ENCODE data around the gene SETD1B.

The SETD1B gene

GRCh38 chr12:121802843-121803698 is 738 bp upstream of the SETD1B start:
- under 1% methylated on average over 53 of the region's 65 CpGs for WGBS (ENCODE audit: insufficient coverage)

GRCh38 chr12:121804417-121805111 is 755 bp downstream of the SETD1B start:
- Histone ChIP-seq H3K4me3 (ENCODE audit: control insufficient read depth in 1 of 7, extremely low read depth in 1 of 7, insufficient read depth in 4 of 7, low read depth in 2 of 7, low read length in 6 of 7) (peak overlapping the region; percentile 57 to 92 (median 82)), H3K9me3 (ENCODE audit: control extremely low read depth in 1 of 5, control insufficient read depth in 4 of 5, insufficient read depth in 2 of 5, low read depth in 1 of 5, low read length in 4 of 5) (no peaks in the 10 kb centered on the region), H3K36me3 (ENCODE audit: control insufficient read depth in 4 of 4, insufficient read depth in 4 of 4, low read length in 3 of 4) (peaks cover 6 to 34% (median 21%) of the 10 kb centered on the region in 4 experiments), H3K27ac (ENCODE audit: insufficient read depth in 1 of 2, low read depth in 1 of 2, low read length in 2 of 2, poor library complexity in 1 of 2, severe bottlenecking in 2 of 2) (peak overlapping the region; percentile 46 to 83), H3K4me1 (ENCODE audit: control extremely low read depth in 1 of 4, control insufficient read depth in 4 of 4, insufficient read depth in 4 of 4, low read length in 3 of 4) (peaks cover 10 to 55% (median 35%) of the 10 kb centered on the region in 4 experiments), H3K27me3 (replicated peaks in 2 of 5; ENCODE audit: control insufficient read depth in 4 of 5, insufficient read depth in 5 of 5, low read length in 4 of 5) (no peaks in the 10 kb centered on the region)
- ChIA-PET CTCF (interaction anchor here (1.0 to 12.9 kb wide), 4 partner anchors 8 to 111 kb away, joined by 3 to 462 read pairs (median 3); partner anchors contain the start of gene RHOF), POLR2A (interaction anchor here (0.6 to 1.3 kb wide), 3 partner anchors 9 to 17 kb away, joined by 3 to 7 read pairs (median 3); partner anchors contain the start of gene RHOF)
- DNase-seq = peak; percentile 58 to 83 (median 77)
- WGBS (ENCODE audit: insufficient coverage) = under 1% methylated on average over 34 of the region's 63 CpGs

More at GRCh38 chr12:121802843-121803698, 738 bp upstream of the SETD1B start:
- Histone ChIP-seq H3K4me1 (ENCODE audit: control extremely low read depth in 1 of 4, control insufficient read depth in 4 of 4, insufficient read depth in 4 of 4, low read length in 3 of 4) (peaks cover 18 to 69% (median 49%) of the 10 kb centered on the region in 4 experiments), H3K27ac (ENCODE audit: insufficient read depth in 1 of 2, low read depth in 1 of 2, low read length in 2 of 2, poor library complexity in 1 of 2, severe bottlenecking in 2 of 2) (peak overlapping the region; percentile 96 to 98), H3K9me3 (ENCODE audit: control extremely low read depth in 1 of 5, control insufficient read depth in 4 of 5, insufficient read depth in 2 of 5, low read depth in 1 of 5, low read length in 4 of 5) (no peaks in the 10 kb centered on the region), H3K4me3 (ENCODE audit: control insufficient read depth in 1 of 7, extremely low read depth in 1 of 7, insufficient read depth in 4 of 7, low read depth in 2 of 7, low read length in 6 of 7) (peak overlapping the region; percentile 54 to 97 (median 89)), H3K27me3 (replicated peaks in 2 of 5; ENCODE audit: control insufficient read depth in 4 of 5, insufficient read depth in 5 of 5, low read length in 4 of 5) (no peaks in the 10 kb centered on the region), H3K36me3 (ENCODE audit: control insufficient read depth in 4 of 4, insufficient read depth in 4 of 4, low read length in 3 of 4) (peaks cover 4 to 34% (median 12%) of the 10 kb centered on the region in 4 experiments)
- POLR2A ChIA-PET = interaction anchor here (0.6 to 3.6 kb wide), 9 partner anchors 8 to 1348 kb away, joined by 3 to 24 read pairs (median 3); no protein-coding TSS in a partner anchor
- peak; percentile 93 to 97 (median 96) for DNase-seq
- CTCF ChIA-PET = interaction anchor here (1.0 to 12.9 kb wide), 4 partner anchors 5 to 28 kb away, joined by 3 to 462 read pairs (median 235); partner anchors contain the start of genes RHOF and SETD1B

GRCh38 chr12:121805171-121806008 is 1.6 kb downstream of the SETD1B start:
- H3K9me3 ChIP-seq (ENCODE audit: control extremely low read depth in 1 of 5, control insufficient read depth in 4 of 5, insufficient read depth in 2 of 5, low read depth in 1 of 5, low read length in 4 of 5) = no peaks in the 10 kb centered on the region
- CTCF ChIA-PET = interaction anchor here (1.0 to 12.9 kb wide), 5 partner anchors 8 to 112 kb away, joined by 3 to 462 read pairs (median 3); partner anchors contain the start of gene RHOF
- peak overlapping the region in 1 of 2 experiments; percentile 83 for H3K27ac ChIP-seq (ENCODE audit: insufficient read depth in 1 of 2, low read depth in 1 of 2, low read length in 2 of 2, poor library complexity in 1 of 2, severe bottlenecking in 2 of 2)
- peaks cover 6 to 42% (median 26%) of the 10 kb centered on the region in 4 experiments for H3K36me3 ChIP-seq (ENCODE audit: control insufficient read depth in 4 of 4, insufficient read depth in 4 of 4, low read length in 3 of 4)
- no peaks in the 10 kb centered on the region for H3K27me3 ChIP-seq (replicated peaks in 2 of 5; ENCODE audit: control insufficient read depth in 4 of 5, insufficient read depth in 5 of 5, low read length in 4 of 5)
- H3K4me1 ChIP-seq (ENCODE audit: control extremely low read depth in 1 of 4, control insufficient read depth in 4 of 4, insufficient read depth in 4 of 4, low read length in 3 of 4) = peaks cover 10 to 53% (median 36%) of the 10 kb centered on the region in 4 experiments
- POLR2A ChIA-PET = interaction anchor here (0.6 to 1.3 kb wide), 3 partner anchors 10 to 17 kb away, joined by 3 to 7 read pairs (median 3); partner anchors contain the start of gene RHOF
- peak in 1 of 3 donors; percentile 52 for DNase-seq
- H3K4me3 ChIP-seq (ENCODE audit: control insufficient read depth in 1 of 7, extremely low read depth in 1 of 7, insufficient read depth in 4 of 7, low read depth in 2 of 7, low read length in 6 of 7) = peak overlapping the region; percentile 57 to 92 (median 82)
- WGBS (ENCODE audit: insufficient coverage) = 6% methylated on average over 6 of the region's 45 CpGs

GRCh38 chr12:121806009-121806545 is 2.3 kb downstream of the SETD1B start:
- 14% methylated on average over 13 of the region's 16 CpGs for WGBS (ENCODE audit: insufficient coverage)
- H3K9me3 ChIP-seq (ENCODE audit: control extremely low read depth in 1 of 5, control insufficient read depth in 4 of 5, insufficient read depth in 2 of 5, low read depth in 1 of 5, low read length in 4 of 5) = no peaks in the 10 kb centered on the region
- H3K27me3 ChIP-seq (replicated peaks in 2 of 5; ENCODE audit: control insufficient read depth in 4 of 5, insufficient read depth in 5 of 5, low read length in 4 of 5) = no peaks in the 10 kb centered on the region
- CTCF ChIA-PET = interaction anchor here (1.0 to 12.9 kb wide), 5 partner anchors 9 to 32 kb away, joined by 3 to 462 read pairs (median 3); partner anchors contain the start of gene RHOF
- peaks cover 6 to 49% (median 28%) of the 10 kb centered on the region in 4 experiments for H3K36me3 ChIP-seq (ENCODE audit: control insufficient read depth in 4 of 4, insufficient read depth in 4 of 4, low read length in 3 of 4)
- peak overlapping the region in 6 of 7 experiments; percentile 48 to 92 (median 83) for H3K4me3 ChIP-seq (ENCODE audit: control insufficient read depth in 1 of 7, extremely low read depth in 1 of 7, insufficient read depth in 4 of 7, low read depth in 2 of 7, low read length in 6 of 7)
- H3K27ac ChIP-seq (ENCODE audit: insufficient read depth in 1 of 2, low read depth in 1 of 2, low read length in 2 of 2, poor library complexity in 1 of 2, severe bottlenecking in 2 of 2) = peak overlapping the region; percentile 33 to 83
- H3K4me1 ChIP-seq (ENCODE audit: control extremely low read depth in 1 of 4, control insufficient read depth in 4 of 4, insufficient read depth in 4 of 4, low read length in 3 of 4) = peaks cover 13 to 59% (median 42%) of the 10 kb centered on the region in 4 experiments
- POLR2A ChIA-PET = no interaction called here
- peak in 2 of 3 donors; percentile 50 to 61 for DNase-seq

GRCh38 chr12:121806546-121807423 is 3.0 kb downstream of the SETD1B start:
- ChIA-PET CTCF (interaction anchor here (0.7 to 12.9 kb wide), 6 partner anchors 10 to 33 kb away, joined by 3 to 462 read pairs (median 3); partner anchors contain the start of gene RHOF), POLR2A (interaction anchor here (0.7 kb wide), 1 partner anchor 589 kb away, joined by 3 read pairs; no protein-coding TSS in a partner anchor)
- no peaks in the 10 kb centered on the region for H3K9me3 ChIP-seq (ENCODE audit: control extremely low read depth in 1 of 5, control insufficient read depth in 4 of 5, insufficient read depth in 2 of 5, low read depth in 1 of 5, low read length in 4 of 5)
- no peaks in the 10 kb centered on the region for H3K27me3 ChIP-seq (replicated peaks in 2 of 5; ENCODE audit: control insufficient read depth in 4 of 5, insufficient read depth in 5 of 5, low read length in 4 of 5)
- peaks cover 11 to 59% (median 43%) of the 10 kb centered on the region in 4 experiments for H3K4me1 ChIP-seq (ENCODE audit: control extremely low read depth in 1 of 4, control insufficient read depth in 4 of 4, insufficient read depth in 4 of 4, low read length in 3 of 4)
- no peak for DNase-seq
- peak overlapping the region in 6 of 7 experiments; percentile 48 to 92 (median 83) for H3K4me3 ChIP-seq (ENCODE audit: control insufficient read depth in 1 of 7, extremely low read depth in 1 of 7, insufficient read depth in 4 of 7, low read depth in 2 of 7, low read length in 6 of 7)
- H3K36me3 ChIP-seq (ENCODE audit: control insufficient read depth in 4 of 4, insufficient read depth in 4 of 4, low read length in 3 of 4) = peaks cover 6 to 54% (median 28%) of the 10 kb centered on the region in 4 experiments
- peak overlapping the region; percentile 33 to 83 for H3K27ac ChIP-seq (ENCODE audit: insufficient read depth in 1 of 2, low read depth in 1 of 2, low read length in 2 of 2, poor library complexity in 1 of 2, severe bottlenecking in 2 of 2)
- WGBS (ENCODE audit: insufficient coverage) = 73% methylated on average over 18 of the region's 21 CpGs

All from common myeloid progenitor, CD34-positive (primary cell).